HepG2 (cell line): ENCODE data around the gene CLEC16A. TPM values are rescaled to one million over a fixed set of nuclear protein-coding genes. Genes with fewer than 3 reads are reported as not detected.
A peak's percentile ranks its signal among the peaks of the same experiment; 100 is the strongest.

Experiments used
- ATAC-seq: fragments of 200-7000 bp; cut with Tn5 transposase; 3 replicates; pipeline ENCODE4 v1.9.1; 2020; ENCODE audit warnings: mild to moderate bottlenecking, moderate library complexity
- BruUV-seq: library from RNA; stranded (reverse); fragments of 400-500 nt; replicated peaks from 2 replicates; lab custom pipeline; 2021; lab: Mats Ljungman, UMichigan
- CTCF ChIA-PET: fragments of 300-600 bp; formaldehyde crosslinking; extraction: SDS; loops from one replicate; lab custom pipeline; 2021; ENCODE audit warnings: low total read pairs, inconsistent platforms, low intra/inter-chr PET ratio; lab: Yijun Ruan, JAX
- POLR2A ChIA-PET: fragments of 350-600 bp; sonication (Branson Sonifier 250); formaldehyde crosslinking; loops from one replicate; lab custom pipeline; 2020; ENCODE audit warnings: antibody characterized with exemption, inconsistent platforms; lab: Yijun Ruan, JAX
- DNase-seq: peaks from one replicate; pipeline ENCODE4 v3.0.0-alpha.2; 2015; ENCODE audit warnings: low spot score
- FAIRE-seq: peaks from 3 replicates; lab custom pipeline; 2011; peaks lifted over from hg19 to GRCh38; lab: Jason Lieb, UNC
- H2AFZ ChIP-seq: one replicate; pipeline ENCODE4 v1.6.1; 2011; ENCODE audit warnings: low read length, inconsistent platforms
- H3K27ac ChIP-seq: fragments of 300-600 bp; 3 replicates; pipeline ENCODE4 v1.8.0; 2011; ENCODE audit warnings: mixed run types, mild to moderate bottlenecking, mixed read lengths, low read length, inconsistent platforms; ENCODE audit not compliant: insufficient read depth; ENCODE audit errors: extremely low read length
- H3K27me3 ChIP-seq, 2 experiments: fragments of 200-600 bp in 1 of 2; 2 replicates in 1 of 2; 3 replicates in 1 of 2; pipeline versions ENCODE4 v1.6.0 to v1.8.0; 2011; ENCODE audit warnings: low read length in 2 of 2, mild to moderate bottlenecking in 2 of 2, moderate library complexity in 2 of 2, inconsistent platforms in 1 of 2; ENCODE audit not compliant: insufficient read depth in 2 of 2, control insufficient read depth in 1 of 2
- H3K36me3 ChIP-seq, 2 experiments: fragments of 200-600 bp in 1 of 2; replicated peaks in 1 of 2; 2 replicates in 1 of 2; 3 replicates in 1 of 2; pipeline versions ENCODE4 v1.5.1 to v1.8.0; 2011; ENCODE audit warnings: low read length in 2 of 2, inconsistent platforms in 1 of 2; ENCODE audit not compliant: insufficient read depth in 2 of 2, control insufficient read depth in 1 of 2
- H3K4me1 ChIP-seq: 2 replicates; pipeline ENCODE4 v1.5.1; 2012; ENCODE audit warnings: low read length, inconsistent platforms; ENCODE audit not compliant: insufficient read depth
- H3K4me2 ChIP-seq: 2 replicates; pipeline ENCODE4 v1.6.0; 2011; ENCODE audit warnings: low read depth, low read length, inconsistent platforms
- H3K4me3 ChIP-seq, 3 experiments: fragments of 200-600 bp in 1 of 3; sonication (generic), shearing (Covaris generic) in 1 of 3; replicated peaks in 1 of 3; 2 replicates each; pipeline ENCODE4 v1.5.1; 2011 to 2016; ENCODE audit warnings: low read length in 3 of 3, inconsistent platforms in 2 of 3, low read depth in 2 of 3, mild to moderate bottlenecking in 2 of 3, control low read depth in 1 of 3, mixed read lengths in 1 of 3; ENCODE audit not compliant: insufficient read depth in 1 of 3
- H3K79me2 ChIP-seq: one replicate; pipeline ENCODE4 v1.6.1; 2011; ENCODE audit warnings: low read length, inconsistent platforms; ENCODE audit not compliant: insufficient read depth
- H3K9ac ChIP-seq: 2 replicates; pipeline ENCODE4 v1.6.0; 2011; ENCODE audit warnings: mild to moderate bottlenecking, low read depth, low read length, inconsistent platforms; ENCODE audit not compliant: insufficient read depth
- H3K9me3 ChIP-seq: 2 replicates; pipeline ENCODE4 v1.5.1; 2012; ENCODE audit warnings: mild to moderate bottlenecking, low read length
- H4K20me1 ChIP-seq: 2 replicates; pipeline ENCODE4 v1.6.0; 2011; ENCODE audit warnings: inconsistent platforms, mild to moderate bottlenecking, low read length, moderate library complexity; ENCODE audit not compliant: insufficient read depth
- ADNP ChIP-seq: sonication (generic); formaldehyde crosslinking; IDR thresholded peaks from 2 replicates; pipeline ENCODE4 v1.4.0; 2020; ENCODE audit warnings: missing genetic modification reagents
- CAMTA2 ChIP-seq: sonication (generic); formaldehyde crosslinking; IDR thresholded peaks from 2 replicates; pipeline ENCODE4 v1.4.0; 2020; ENCODE audit warnings: mild to moderate bottlenecking, missing genetic modification reagents, borderline replicate concordance
- EP300 ChIP-seq, 3 experiments: sonication (generic) in 1 of 3; formaldehyde crosslinking in 1 of 3; IDR thresholded peaks; 2 replicates each; pipeline versions ENCODE4 v1.5.1 to v1.6.1; 2011 to 2020; ENCODE audit warnings: low read depth in 2 of 3, low read length in 2 of 3, borderline replicate concordance in 1 of 3, improper control_type of control experiment in 1 of 3, mild to moderate bottlenecking in 1 of 3, missing genetic modification reagents in 1 of 3, moderate library complexity in 1 of 3
- HCFC1 ChIP-seq: fragments of 150-350 bp; IDR thresholded peaks from 2 replicates; pipeline ENCODE4 v1.6.1; 2014; ENCODE audit warnings: low read depth, low read length
- SNAI1 ChIP-seq: sonication (generic); formaldehyde crosslinking; IDR thresholded peaks from 2 replicates; pipeline ENCODE4 v1.5.0; 2020; ENCODE audit warnings: mild to moderate bottlenecking, missing genetic modification reagents, borderline replicate concordance
- ZNF33A ChIP-seq: sonication (generic); formaldehyde crosslinking; IDR thresholded peaks from 2 replicates; pipeline ENCODE4 v1.5.1; 2020; ENCODE audit warnings: missing genetic modification reagents, mild to moderate bottlenecking, moderate library complexity, borderline replicate concordance
- ZNF629 ChIP-seq: sonication (generic); formaldehyde crosslinking; conservative IDR thresholded peaks from 2 replicates; pipeline ENCODE4 v1.5.0; 2020; ENCODE audit warnings: missing genetic modification reagents
- WGBS: methylation state at CpG from one replicate; pipeline ENCODE4 v1.1.6; 2017; ENCODE audit warnings: low lambda C conversion rate; 5-methylcytosine and 5-hydroxymethylcytosine counted together
- in situ Hi-C: cut with HindIII; loops from 2 replicates; pipeline ENCODE4 v1.10.0; 2017; ENCODE audit warnings: low pct_unique_long_range_greater_than_20kb; ENCODE audit not compliant: extremely low pct_ligation_motif_present
- intact Hi-C: fragments of 100-400 bp; cut with micrococcal nuclease; formaldehyde crosslinking; loops from one replicate; pipeline ENCODE4 v1.10.0; 2022; ENCODE audit not compliant: unreplicated experiment
- polyA plus RNA-seq, 8 experiments: library from polyadenylated mRNA; depleted of rRNA in 3 of 8; stranded (reverse) in 7 of 8; unstranded in 1 of 8; fragments of >200 nt; fragmentation: Illumina TruSeq in 4 of 8; extraction: Trizol in 4 of 8; gene quantifications; 2 replicates each; pipeline versions ENCODE4 v1.2.1 to v1.2.3, GENCODE V29; 2011 to 2016; ENCODE audit warnings: low read depth in 4 of 8, missing spikeins in 1 of 8, mixed read lengths in 1 of 8; ENCODE audit not compliant: insufficient read depth in 1 of 8
- total RNA-seq, 5 experiments: library from RNA; depleted of rRNA; stranded (reverse); fragments of >200 nt; fragmentation: Illumina TruSeq; extraction: Trizol; gene quantifications; 2 replicates each; pipeline ENCODE4 v1.2.3, GENCODE V29; 2016; ENCODE audit warnings: low read depth in 1 of 5
- TF ChIP-seq, protein P1 (sequence below): IDR thresholded peaks from 2 replicates; pipeline ENCODE4 v1.6.1; 2016; ENCODE audit warnings: missing genetic modification reagents, missing compliant biosample characterization
- TF ChIP-seq, protein P2 (sequence below): sonication (generic); formaldehyde crosslinking; IDR thresholded peaks from 2 replicates; pipeline ENCODE4 v1.4.0; 2020; ENCODE audit warnings: mild to moderate bottlenecking, missing genetic modification reagents
- TF ChIP-seq, protein P3 (sequence below): sonication (generic); formaldehyde crosslinking; conservative IDR thresholded peaks from 2 replicates; pipeline ENCODE4 v1.5.0; 2020; ENCODE audit warnings: missing genetic modification reagents
- TF ChIP-seq, protein P4 (sequence below): sonication (generic); formaldehyde crosslinking; IDR thresholded peaks from 2 replicates; pipeline ENCODE4 v1.4.0; 2020; ENCODE audit warnings: missing genetic modification reagents

CLEC16A gene
- total and polyA plus RNA-seq, 2 of the 13 experiments (the other 11 are each of a cell fraction or from before 2014, with no cell fraction given) = 8.5 to 10.3 TPM

DNA sequence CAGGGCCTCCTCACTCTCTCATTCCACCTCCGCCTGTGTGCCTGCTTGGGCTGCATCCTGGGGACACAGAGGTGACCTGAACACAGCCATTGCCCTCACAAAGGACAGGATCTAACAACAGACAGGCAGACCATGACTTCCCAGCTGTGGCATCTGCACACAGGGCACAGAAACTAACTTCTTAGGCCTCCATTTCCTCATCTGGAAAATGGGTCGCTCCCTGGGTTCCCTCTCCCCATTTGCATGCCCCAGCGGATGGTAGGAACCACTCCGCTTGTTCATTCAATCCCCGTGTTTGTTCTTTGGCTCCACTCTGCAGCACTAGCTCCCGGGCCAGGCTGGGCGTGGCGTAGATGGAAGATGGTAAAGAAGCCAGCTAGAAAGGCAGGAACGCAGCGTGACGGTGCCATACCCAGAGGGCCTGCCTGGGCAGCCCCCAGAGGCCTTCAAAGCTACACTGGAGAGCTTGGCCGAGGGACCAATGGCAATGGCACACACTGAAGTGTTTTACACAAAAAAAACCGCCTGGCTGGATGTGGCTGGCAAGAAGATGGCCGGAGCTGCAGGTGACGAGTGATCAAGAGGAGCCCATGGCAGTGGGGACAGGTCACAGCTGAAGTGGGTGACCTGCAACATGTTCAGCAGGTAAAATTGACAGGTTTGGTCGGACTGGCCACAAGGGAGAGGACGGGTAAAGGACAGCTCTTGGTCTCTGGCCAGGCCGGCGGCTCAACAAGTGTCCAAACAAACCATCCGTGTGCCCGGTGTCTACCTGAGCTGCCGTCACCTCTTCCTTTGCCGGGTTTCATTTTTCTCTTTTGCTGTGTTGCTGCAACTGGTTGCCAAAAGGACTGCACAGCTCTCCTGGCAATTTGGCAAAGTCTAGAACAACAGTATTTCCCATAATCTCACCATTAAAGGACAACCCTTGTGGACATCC, 244.7 kb downstream of the CLEC16A start:
- Histone ChIP-seq H2AFZ (no peak overlapping the region), H3K9me3 (no peaks in the 10 kb centered on the region), H3K27me3 (peaks cover 12 to 52% of the 10 kb centered on the region in 2 experiments), H3K79me2 (no peaks in the 10 kb centered on the region), H3K4me2 (peak overlapping the region; percentile 32), H3K36me3 (no peaks in the 10 kb centered on the region), H3K27ac (no peak overlapping the region), H3K4me1 (peaks cover 14% of the 10 kb centered on the region), H4K20me1 (no peaks in the 10 kb centered on the region), H3K9ac (no peak overlapping the region), H3K4me3 (no peak overlapping the region)
- peak; percentile 57 for FAIRE-seq
- CTCF ChIA-PET = no interaction called here
- ATAC-seq = peak; percentile 29
- in situ Hi-C loops = no loop called here
- WGBS = 26% methylated on average over 23 of the region's 23 CpGs
- intact Hi-C loops = no loop called here
- no peak for DNase-seq
- POLR2A ChIA-PET = interaction anchor here (0.9 to 1.7 kb wide), 2 partner anchors 50 to 67 kb away, joined by 5 read pairs; partner anchors contain the start of gene SOCS1
- no TSS peak for BruUV-seq
- TF ChIP-seq CAMTA2 (CRISPR knock-in tag) (0 out of 2 replicates have a peak, but pooled peaks have one; percentile 41), HCFC1 (no peak), ADNP (peak; percentile 55; the same call in 1 of the 2 replicates), ZNF33A (CRISPR knock-in tag) (0 out of 2 replicates have a peak, but pooled peaks have one; percentile 43), ZNF629 (CRISPR knock-in tag) (peak; percentile 92), SNAI1 (CRISPR knock-in tag) (0 out of 2 replicates have a peak, but pooled peaks have one; percentile 39), EP300 (IDR thresholded peaks at IDR 0.05; ENCODE audit: low read depth in 2 of 2, low read length in 2 of 2) (no peak), EP300 (CRISPR knock-in tag; IDR thresholded peaks at IDR 0.05; ENCODE audit: borderline replicate concordance) (0 out of 2 replicates have a peak, but pooled peaks have one; percentile 26)
- TF ChIP-seq, protein P1, sequence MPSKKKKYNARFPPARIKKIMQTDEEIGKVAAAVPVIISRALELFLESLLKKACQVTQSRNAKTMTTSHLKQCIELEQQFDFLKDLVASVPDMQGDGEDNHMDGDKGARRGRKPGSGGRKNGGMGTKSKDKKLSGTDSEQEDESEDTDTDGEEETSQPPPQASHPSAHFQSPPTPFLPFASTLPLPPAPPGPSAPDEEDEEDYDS (CRISPR knock-in tag) = no peak
- TF ChIP-seq, protein P2, sequence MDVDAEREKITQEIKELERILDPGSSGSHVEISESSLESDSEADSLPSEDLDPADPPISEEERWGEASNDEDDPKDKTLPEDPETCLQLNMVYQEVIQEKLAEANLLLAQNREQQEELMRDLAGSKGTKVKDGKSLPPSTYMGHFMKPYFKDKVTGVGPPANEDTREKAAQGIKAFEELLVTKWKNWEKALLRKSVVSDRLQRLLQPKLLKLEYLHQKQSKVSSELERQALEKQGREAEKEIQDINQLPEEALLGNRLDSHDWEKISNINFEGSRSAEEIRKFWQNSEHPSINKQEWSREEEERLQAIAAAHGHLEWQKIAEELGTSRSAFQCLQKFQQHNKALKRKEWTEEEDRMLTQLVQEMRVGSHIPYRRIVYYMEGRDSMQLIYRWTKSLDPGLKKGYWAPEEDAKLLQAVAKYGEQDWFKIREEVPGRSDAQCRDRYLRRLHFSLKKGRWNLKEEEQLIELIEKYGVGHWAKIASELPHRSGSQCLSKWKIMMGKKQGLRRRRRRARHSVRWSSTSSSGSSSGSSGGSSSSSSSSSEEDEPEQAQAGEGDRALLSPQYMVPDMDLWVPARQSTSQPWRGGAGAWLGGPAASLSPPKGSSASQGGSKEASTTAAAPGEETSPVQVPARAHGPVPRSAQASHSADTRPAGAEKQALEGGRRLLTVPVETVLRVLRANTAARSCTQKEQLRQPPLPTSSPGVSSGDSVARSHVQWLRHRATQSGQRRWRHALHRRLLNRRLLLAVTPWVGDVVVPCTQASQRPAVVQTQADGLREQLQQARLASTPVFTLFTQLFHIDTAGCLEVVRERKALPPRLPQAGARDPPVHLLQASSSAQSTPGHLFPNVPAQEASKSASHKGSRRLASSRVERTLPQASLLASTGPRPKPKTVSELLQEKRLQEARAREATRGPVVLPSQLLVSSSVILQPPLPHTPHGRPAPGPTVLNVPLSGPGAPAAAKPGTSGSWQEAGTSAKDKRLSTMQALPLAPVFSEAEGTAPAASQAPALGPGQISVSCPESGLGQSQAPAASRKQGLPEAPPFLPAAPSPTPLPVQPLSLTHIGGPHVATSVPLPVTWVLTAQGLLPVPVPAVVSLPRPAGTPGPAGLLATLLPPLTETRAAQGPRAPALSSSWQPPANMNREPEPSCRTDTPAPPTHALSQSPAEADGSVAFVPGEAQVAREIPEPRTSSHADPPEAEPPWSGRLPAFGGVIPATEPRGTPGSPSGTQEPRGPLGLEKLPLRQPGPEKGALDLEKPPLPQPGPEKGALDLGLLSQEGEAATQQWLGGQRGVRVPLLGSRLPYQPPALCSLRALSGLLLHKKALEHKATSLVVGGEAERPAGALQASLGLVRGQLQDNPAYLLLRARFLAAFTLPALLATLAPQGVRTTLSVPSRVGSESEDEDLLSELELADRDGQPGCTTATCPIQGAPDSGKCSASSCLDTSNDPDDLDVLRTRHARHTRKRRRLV (CRISPR knock-in tag) = 0 out of 2 replicates have a peak, but pooled peaks have one; percentile 34
- TF ChIP-seq, protein P3, sequence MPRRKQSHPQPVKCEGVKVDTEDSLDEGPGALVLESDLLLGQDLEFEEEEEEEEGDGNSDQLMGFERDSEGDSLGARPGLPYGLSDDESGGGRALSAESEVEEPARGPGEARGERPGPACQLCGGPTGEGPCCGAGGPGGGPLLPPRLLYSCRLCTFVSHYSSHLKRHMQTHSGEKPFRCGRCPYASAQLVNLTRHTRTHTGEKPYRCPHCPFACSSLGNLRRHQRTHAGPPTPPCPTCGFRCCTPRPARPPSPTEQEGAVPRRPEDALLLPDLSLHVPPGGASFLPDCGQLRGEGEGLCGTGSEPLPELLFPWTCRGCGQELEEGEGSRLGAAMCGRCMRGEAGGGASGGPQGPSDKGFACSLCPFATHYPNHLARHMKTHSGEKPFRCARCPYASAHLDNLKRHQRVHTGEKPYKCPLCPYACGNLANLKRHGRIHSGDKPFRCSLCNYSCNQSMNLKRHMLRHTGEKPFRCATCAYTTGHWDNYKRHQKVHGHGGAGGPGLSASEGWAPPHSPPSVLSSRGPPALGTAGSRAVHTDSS (CRISPR knock-in tag) = 0 out of 2 replicates have a peak, but pooled peaks have one; percentile 34
- TF ChIP-seq, protein P4, sequence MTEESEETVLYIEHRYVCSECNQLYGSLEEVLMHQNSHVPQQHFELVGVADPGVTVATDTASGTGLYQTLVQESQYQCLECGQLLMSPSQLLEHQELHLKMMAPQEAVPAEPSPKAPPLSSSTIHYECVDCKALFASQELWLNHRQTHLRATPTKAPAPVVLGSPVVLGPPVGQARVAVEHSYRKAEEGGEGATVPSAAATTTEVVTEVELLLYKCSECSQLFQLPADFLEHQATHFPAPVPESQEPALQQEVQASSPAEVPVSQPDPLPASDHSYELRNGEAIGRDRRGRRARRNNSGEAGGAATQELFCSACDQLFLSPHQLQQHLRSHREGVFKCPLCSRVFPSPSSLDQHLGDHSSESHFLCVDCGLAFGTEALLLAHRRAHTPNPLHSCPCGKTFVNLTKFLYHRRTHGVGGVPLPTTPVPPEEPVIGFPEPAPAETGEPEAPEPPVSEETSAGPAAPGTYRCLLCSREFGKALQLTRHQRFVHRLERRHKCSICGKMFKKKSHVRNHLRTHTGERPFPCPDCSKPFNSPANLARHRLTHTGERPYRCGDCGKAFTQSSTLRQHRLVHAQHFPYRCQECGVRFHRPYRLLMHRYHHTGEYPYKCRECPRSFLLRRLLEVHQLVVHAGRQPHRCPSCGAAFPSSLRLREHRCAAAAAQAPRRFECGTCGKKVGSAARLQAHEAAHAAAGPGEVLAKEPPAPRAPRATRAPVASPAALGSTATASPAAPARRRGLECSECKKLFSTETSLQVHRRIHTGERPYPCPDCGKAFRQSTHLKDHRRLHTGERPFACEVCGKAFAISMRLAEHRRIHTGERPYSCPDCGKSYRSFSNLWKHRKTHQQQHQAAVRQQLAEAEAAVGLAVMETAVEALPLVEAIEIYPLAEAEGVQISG (CRISPR knock-in tag) = 0 out of 2 replicates have a peak, but pooled peaks have one; percentile 21
